Stimulated activated CD4-positive, alpha-beta T cell treated with anti-CD3 and anti-CD28 coated beads, Interleukin-4, amount 100 ng/mL, for 1 hour (primary cell): Measurements from ENCODE around the gene DIMT1.

Source experiments
- DNase-seq: peaks from one replicate; pipeline ENCODE4 v3.0.0-alpha.2; 2020

The DIMT1 gene

DNA sequence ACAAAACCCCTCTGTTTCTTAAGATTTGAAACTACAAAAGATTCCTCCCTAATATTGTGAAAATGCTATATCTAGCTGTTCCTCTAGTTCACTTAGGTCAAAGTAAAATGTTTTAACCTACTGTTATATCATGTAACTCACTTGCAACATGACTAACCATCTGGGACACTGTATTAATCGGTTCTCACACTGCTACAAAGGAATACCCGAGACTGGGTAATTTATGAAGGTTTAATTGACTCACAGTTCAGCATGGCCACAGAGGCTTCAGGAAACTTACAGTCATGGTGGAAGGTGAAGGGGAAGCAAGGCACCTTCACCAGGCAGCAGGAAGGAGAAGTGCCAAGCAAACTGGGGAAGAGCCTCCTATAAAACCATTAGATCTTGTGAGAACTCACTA lies 34.7 kb downstream of the DIMT1 start:
- DNase-seq: no peak

DNA sequence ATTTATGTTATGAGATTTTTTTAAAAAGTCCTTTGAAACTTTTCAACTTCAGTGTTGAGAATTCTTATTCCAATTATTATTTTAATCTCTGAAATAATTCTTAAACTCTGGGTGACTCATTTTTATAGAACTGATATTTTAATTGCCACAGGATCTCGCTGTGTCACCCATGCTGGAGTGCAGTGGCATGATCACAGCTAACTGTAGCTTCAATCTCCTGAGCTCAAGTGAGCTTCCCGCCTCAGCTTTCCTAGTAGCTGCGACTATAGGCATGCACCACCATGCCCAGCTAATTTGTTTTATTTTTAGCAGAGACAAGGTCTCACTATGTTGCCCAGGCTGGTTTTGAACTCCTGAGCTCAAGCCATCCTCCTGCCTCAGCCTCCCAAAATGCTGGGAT lies 41.0 kb downstream of the DIMT1 start:
- DNase-seq: no peak

DNA sequence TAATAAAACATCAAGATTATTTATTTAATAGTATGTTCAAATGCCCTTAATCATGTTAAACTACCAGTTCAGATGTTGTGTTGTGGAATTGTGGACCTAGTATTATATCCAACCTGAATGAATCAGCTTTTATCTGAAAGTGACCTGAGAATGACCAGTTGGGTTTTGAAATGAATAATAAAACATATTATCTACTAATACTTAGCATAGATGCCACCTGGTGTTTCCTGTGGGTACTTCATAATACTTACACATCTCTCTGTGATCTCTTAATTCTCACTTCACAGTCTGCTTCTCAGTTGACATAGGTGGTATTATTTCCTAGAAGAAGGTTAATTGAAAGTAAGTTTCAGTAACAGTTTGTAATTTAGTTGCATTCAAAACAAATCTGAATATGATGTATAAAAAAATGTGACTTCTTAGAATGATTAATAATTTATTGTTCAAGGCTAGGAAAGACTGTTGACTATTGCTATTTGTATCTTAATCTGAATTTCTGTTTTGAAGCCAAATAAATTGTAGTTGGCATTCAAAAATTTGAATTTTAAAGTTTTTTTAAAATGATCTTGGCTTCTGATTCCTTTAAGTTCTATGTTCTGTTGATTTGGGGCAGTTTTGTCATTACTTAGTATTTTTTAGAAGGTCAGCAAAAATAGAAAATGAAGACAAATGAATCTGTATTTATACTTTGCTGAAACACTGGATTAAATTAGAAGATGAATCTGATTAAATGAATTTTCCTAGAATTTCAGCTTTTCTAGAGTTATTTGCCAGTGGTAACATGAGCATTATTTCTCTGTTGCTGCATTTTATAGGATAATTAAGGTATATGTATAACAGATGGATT lies 49.5 kb downstream of the DIMT1 start:
- DNase-seq: no peak

DNA sequence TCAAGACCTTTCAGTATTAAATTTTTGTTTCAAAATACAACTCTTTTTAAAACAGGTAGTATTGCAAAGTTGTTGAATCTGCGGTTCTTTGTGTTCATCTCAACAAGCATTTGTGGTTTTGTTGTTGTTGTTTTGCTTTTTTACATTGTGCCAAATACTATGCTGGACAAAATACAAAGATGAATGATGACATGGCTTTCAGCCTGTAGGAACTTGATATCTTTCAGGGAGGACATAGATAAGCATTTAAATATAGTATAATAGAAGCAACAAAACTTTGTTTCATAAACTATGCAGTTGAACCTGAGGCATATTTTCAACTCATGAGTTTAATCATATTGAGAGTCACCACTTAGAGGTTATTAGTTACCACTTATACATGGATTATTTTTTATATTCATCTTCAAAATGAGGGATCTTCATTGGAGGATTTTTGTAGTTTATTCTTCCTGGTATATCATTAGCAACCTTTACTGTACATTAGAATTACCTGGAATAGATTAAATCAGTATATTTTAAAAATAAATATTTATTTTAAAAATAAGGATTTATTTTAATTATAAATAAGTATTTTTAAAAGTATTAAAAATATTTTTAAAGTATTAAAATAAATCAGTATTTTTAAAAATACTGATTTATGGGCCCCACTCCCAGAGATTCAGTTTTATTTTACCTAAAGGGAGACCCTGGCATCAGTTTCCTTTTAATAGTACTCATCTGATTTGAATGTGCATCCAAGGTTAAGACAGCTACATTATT lies 54.8 kb downstream of the DIMT1 start:
- DNase-seq: no peak

DNA sequence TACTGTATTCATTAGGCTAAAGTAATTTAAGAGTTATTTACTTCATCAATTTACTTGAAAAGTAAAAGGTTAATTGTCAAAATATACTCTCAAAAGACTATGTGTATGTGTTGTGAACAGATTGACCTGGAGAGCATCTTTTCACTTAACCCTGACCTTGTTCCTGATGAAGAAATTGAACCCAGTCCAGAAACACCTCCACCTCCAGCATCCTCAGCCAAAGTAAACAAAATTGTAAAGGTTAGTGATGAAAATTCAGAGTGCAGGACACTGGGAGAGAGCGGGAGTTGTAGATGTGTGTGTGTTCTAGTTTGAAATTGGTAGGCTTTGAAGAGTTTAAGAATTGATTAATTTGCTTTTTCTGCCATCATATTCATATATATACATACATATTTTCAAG lies 55.8 kb downstream of the DIMT1 start:
- DNase-seq: no peak

- no peak for DNase-seq
Measured at GRCh38 chr5:62346748-62347147, 57.0 kb downstream of the DIMT1 start.

- DNase-seq: no peak
Measured at GRCh38 chr5:62343428-62343827, 60.3 kb downstream of the DIMT1 start.

DNA sequence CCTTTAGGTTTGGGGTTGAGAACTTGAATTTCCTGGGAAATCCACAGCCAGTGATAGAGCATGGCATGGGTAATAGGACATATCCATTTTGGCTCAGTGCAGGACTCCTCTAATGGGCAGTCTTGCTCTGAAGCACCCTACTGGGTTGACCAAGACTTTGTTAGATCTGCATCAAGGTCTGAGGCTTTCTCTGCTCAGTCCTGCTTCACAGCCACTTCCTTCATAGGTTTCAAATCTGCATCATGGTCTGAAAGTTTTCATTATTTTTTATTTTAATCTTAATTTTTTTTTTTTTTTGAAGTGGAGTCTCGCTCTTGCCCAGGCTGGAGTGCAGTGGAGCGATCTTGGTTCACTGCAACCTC lies 61.2 kb downstream of the DIMT1 start:
- no peak for DNase-seq

DNA sequence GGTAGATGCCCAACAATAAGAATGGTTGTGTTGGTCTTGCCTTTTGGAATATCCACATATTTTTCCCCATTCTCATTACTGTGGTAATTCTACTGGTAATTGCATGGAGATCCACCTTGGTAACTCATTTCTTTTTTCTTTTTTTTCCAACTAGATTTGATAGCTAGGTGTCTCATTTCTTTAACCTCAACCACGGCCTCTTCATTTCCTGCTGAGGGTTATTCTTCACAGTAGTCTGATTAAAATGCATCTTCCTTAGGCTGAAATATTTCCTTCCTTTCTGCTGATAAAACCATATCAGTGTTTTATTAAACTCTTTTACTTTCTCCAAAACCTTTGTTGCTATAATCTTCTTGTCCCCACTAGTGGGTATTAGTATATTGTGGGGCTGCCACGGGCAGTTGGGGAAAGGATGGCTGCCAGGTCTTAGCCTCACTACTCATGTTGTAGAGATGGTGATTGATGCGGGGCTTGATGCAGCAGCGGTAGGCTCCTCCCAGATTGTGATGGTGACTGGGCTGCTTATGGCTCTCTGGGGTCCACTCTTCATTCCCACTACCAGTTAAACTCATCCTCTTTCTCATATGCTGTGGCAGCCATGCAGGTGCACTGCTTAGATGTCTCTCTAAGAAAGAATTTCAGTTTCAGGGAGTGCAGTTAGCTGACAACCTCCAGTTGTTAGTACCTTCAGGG lies 61.8 kb downstream of the DIMT1 start:
- no peak for DNase-seq

DNA sequence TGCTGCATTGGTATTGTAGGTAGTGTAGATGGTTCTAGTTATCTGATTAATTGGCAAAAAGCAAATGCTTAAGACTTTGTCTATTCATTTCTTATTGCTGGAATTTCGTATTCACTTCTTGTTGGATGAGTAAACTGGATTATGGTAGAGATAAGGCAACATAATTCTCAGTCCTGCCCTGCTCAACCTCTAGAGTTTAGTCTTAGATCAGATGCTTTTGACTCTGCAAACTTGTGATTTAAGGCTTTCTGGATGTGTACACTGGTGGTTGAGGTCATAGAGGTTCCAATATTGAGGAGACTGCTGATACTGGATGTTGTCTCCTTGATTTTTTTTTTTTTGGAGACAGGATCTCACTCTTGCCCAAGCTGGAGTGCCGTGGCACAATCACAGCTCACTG lies 62.7 kb downstream of the DIMT1 start:
- no peak for DNase-seq

DNA sequence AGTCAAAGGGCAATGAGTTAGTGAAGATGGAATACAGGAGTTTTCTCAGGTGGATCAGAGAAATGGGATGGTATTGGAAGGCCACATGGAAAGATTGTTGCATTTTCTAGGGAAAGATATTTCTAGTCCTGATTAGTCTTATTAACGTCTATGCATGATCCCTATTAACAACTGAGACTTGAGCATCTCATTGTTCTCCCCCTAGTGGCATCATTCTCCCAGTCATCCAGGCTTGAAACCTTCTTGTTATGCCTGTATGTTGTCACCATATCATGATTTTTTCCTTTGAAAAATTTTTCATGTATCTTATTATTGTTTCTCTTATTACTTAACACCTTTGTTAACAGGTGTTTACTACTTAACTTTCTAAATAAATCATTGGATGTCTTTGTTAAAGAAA lies 63.3 kb downstream of the DIMT1 start:
- DNase-seq: no peak
